ENCODE results near the gene KIF18B.

Gene KIF18B

DNA sequence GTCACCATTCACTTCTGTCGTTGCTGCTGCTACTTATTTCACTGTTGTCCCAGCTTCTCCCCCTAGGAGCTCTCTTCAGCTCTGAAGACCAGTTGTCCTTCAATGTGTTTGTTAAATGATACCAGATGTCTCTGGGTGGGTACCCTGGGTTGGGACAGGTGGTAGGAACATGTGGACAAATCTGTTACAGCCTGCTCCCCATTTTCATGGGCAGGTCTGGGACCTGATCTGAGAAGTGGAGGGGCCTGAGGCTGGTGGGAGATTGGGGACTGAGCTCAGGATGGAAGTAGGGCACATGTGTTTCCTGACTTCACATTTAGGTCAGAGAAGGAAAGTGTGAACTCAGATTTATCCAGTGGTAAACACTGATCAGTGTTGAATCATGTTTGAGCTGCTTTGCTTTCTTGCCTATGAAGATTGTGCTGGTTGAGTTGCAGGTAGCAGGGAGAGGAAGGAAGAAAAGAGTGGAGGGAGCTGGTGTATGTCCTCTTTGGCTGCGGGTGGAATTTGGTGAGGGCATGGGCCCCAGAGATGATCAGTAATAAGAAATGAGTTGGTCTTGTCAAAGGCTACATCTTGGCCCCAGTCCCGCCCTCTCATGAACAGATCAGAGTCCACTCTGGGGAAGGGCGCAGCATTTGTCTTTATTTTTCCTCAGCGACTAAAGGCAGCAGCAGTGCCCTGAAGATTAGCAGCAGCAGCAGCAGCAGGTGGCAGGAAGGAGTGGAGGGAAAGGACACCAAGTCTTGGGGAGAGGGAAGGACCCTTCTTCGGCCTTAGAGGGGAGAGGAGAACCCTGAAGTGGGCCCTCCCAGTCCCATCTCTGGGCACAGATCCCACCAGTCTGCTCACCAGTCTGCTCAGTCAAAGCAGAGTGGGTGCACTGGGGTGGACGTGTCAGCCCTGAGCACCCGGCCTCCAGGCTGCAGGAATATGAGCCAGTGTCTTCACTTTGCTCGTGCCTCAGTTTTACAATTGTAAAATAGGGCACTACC is 42.3 kb downstream of the KIF18B start:
- Histone ChIP-seq H3K36me3 (ENCODE audit: control insufficient read depth in 5 of 5, insufficient read depth in 5 of 5, low read length in 5 of 5) (no peaks in the 10 kb centered on the region), H3K4me3 (ENCODE audit: low read depth in 1 of 5, low read length in 5 of 5) (no peak overlapping the region), H3K9ac (ENCODE audit: low read length in 5 of 5) (no peak overlapping the region), H3K4me1 (ENCODE audit: control insufficient read depth in 5 of 5, insufficient read depth in 5 of 5, low read length in 5 of 5) (peaks cover 7 to 37% (median 21%) of the 10 kb centered on the region in 5 donors), H3K27me3 (ENCODE audit: control insufficient read depth in 5 of 5, insufficient read depth in 4 of 5, low read length in 5 of 5) (no peaks in the 10 kb centered on the region), H3K27ac (ENCODE audit: low read depth, low read length) (no peak overlapping the region), H3K9me3 (ENCODE audit: control insufficient read depth in 5 of 5, low read length in 5 of 5) (no peaks in the 10 kb centered on the region)

DNA sequence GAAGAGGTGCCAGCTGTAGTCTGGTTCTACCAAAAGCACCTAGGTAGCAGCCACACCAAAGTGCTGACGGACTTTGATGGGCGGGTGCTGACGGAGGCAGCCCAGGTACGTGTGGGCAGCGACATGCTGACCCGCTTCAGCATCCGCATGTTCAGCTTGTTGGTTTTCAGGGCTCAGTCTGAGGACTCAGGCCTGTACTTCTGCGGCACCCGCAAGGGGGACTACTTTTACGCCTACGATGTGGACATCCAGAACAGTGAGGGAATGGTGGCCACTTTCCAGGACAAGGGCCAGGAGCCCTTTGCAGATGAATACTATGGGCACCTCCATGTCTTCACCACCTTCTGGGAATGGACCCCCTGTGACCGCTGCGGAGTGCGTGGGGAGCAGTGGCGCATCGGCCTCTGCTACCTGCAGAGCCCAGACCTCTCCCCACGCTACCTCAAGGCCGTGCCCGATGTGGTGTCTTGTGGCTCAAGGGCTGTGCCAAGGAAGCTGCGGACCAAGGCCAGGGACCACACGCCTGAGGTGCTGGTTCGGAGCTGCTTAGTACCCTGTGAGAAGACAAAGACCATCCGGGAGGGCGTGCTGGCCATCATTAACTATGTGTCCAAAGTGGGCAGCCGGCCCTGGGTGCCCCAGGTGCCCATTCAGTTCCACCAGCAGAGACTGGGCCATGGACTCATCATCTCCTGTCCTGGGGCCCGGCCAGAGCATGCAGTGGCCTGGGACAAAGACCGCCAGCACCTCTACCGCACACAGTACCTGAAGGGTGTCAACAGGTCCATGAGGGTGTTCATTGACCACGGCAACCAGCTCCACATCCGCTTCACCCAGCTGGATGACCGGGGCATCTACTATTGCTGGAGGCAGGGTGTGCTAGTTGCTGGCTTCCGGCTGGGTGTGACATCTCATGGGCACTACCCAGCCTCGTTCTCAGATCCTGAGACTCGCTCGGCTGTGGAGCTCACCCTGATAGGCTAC is 43.3 kb downstream of the KIF18B start:
- H3K4me1 ChIP-seq (ENCODE audit: control insufficient read depth in 5 of 5, insufficient read depth in 5 of 5, low read length in 5 of 5), result peaks cover 7 to 43% (median 29%) of the 10 kb centered on the region in 5 donors
- no peak overlapping the region for H3K4me3 ChIP-seq (ENCODE audit: low read depth in 1 of 5, low read length in 5 of 5)

DNA sequence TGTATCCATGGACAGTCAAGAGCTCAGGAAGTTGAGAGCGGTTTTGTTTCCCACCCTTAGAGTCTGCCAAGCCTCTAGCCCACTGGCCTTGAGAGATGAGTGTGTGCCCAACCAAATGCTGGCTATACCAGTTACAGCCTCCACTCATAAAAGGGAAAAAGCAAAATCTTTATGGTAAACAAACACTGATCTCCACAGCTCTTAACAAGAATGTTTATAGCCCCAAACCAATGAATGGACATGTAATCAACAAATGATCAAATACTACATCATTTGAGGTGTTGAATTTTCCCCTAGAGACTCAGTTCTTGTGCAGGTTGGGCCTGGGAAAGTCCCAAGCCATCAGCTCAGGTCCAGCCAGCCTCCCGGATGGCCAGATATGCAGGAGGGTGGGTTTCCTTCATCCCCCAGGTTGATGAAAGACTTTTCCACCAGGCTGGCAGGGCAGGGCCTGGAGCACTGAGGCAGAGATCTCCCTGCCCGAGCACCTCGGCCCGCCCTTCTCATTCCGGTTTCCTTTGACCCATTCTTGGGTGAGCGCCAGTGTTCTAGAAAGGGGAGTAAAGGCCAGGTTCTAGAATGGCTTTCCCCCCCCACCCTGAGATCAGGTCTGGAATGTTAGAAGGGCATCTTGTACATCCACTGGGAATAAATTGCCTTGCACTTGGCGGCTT is 44.4 kb downstream of the KIF18B start:
- Histone ChIP-seq H3K4me3 (ENCODE audit: low read depth in 1 of 5, low read length in 5 of 5) (no peak overlapping the region), H3K9me3 (ENCODE audit: control insufficient read depth in 5 of 5, low read length in 5 of 5) (no peaks in the 10 kb centered on the region), H3K9ac (ENCODE audit: low read length in 5 of 5) (peak overlapping the region in 1 of 5 donors; percentile 3), H3K27me3 (ENCODE audit: control insufficient read depth in 5 of 5, insufficient read depth in 4 of 5, low read length in 5 of 5) (no peaks in the 10 kb centered on the region), H3K27ac (ENCODE audit: low read depth, low read length) (no peak overlapping the region), H3K4me1 (ENCODE audit: control insufficient read depth in 5 of 5, insufficient read depth in 5 of 5, low read length in 5 of 5) (peaks cover 11 to 53% (median 39%) of the 10 kb centered on the region in 5 donors), H3K36me3 (ENCODE audit: control insufficient read depth in 5 of 5, insufficient read depth in 5 of 5, low read length in 5 of 5) (no peaks in the 10 kb centered on the region)

More for the DNA sequence above, 43.3 kb downstream of the KIF18B start:
- Histone ChIP-seq H3K27me3 (ENCODE audit: control insufficient read depth in 5 of 5, insufficient read depth in 4 of 5, low read length in 5 of 5) (no peaks in the 10 kb centered on the region), H3K9me3 (ENCODE audit: control insufficient read depth in 5 of 5, low read length in 5 of 5) (no peaks in the 10 kb centered on the region), H3K27ac (ENCODE audit: low read depth, low read length) (no peak overlapping the region), H3K9ac (ENCODE audit: low read length in 5 of 5) (peak overlapping the region in 1 of 5 donors; percentile 3), H3K36me3 (ENCODE audit: control insufficient read depth in 5 of 5, insufficient read depth in 5 of 5, low read length in 5 of 5) (no peaks in the 10 kb centered on the region)

DNA sequence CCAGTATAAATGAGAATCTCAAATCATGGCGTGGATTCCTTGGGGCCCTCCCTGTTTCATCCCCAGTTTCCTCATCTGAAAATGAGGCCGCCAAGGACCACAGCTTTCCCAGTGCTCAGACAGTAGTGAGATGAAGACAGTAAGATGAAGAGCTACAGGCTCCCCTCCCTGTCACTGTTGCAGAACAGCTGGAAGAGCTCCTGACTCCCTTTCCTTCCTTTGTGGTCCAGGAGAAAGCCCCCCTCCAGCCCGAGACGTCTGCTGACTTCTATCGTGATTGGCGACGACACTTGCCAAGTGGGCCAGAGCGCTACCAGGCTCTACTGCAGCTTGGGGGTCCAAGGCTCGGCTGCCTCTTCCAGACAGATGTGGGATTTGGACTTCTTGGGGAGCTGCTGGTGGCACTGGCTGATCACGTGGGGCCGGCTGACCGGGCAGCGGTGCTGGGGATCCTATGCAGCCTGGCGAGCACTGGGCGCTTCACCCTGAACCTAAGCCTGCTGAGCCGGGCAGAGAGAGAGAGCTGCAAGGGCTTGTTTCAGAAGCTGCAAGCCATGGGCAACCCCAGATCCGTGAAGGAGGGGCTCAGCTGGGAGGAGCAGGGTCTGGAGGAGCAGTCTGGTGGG is 45.3 kb downstream of the KIF18B start:
- Histone ChIP-seq H3K27me3 (ENCODE audit: control insufficient read depth in 5 of 5, insufficient read depth in 4 of 5, low read length in 5 of 5) (no peaks in the 10 kb centered on the region), H3K27ac (ENCODE audit: low read depth, low read length) (no peak overlapping the region), H3K4me1 (ENCODE audit: control insufficient read depth in 5 of 5, insufficient read depth in 5 of 5, low read length in 5 of 5) (peaks cover 11 to 58% (median 39%) of the 10 kb centered on the region in 5 donors), H3K36me3 (ENCODE audit: control insufficient read depth in 5 of 5, insufficient read depth in 5 of 5, low read length in 5 of 5) (no peaks in the 10 kb centered on the region), H3K4me3 (ENCODE audit: low read depth in 1 of 5, low read length in 5 of 5) (no peak overlapping the region), H3K9ac (ENCODE audit: low read length in 5 of 5) (no peak overlapping the region), H3K9me3 (ENCODE audit: control insufficient read depth in 5 of 5, low read length in 5 of 5) (no peaks in the 10 kb centered on the region)

DNA sequence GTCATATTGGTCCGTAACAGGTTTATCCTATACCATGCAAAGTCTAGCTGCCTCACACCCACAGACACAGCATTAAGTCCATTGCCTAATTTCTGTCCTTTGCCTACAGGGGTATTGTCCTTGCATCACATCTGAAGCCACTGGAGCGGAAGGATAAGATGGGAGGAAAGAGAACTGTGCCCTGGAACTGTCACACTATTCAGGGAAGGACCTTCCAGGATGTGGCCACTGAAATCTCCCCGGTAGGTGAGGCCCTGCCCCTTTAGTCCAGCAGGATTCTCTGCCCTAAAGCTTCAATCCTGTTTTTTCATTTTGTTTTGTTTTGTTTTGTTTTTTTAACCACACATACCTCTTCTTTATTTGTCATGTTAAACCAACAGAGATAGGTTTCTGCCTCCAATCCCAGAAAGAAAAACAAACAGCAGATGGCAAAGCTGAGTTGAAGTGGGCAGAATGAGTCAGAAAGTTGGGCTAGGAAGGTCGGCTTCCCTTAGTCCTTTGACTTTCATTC is 46.1 kb downstream of the KIF18B start:
- H3K36me3 ChIP-seq (ENCODE audit: control insufficient read depth in 5 of 5, insufficient read depth in 5 of 5, low read length in 5 of 5), result no peaks in the 10 kb centered on the region
- H3K9ac ChIP-seq (ENCODE audit: low read length in 5 of 5), result no peak overlapping the region
- peaks cover 11 to 56% (median 39%) of the 10 kb centered on the region in 5 donors for H3K4me1 ChIP-seq (ENCODE audit: control insufficient read depth in 5 of 5, insufficient read depth in 5 of 5, low read length in 5 of 5)
- no peaks in the 10 kb centered on the region for H3K9me3 ChIP-seq (ENCODE audit: control insufficient read depth in 5 of 5, low read length in 5 of 5)
- no peak overlapping the region for H3K4me3 ChIP-seq (ENCODE audit: low read depth in 1 of 5, low read length in 5 of 5)
- H3K27ac ChIP-seq (ENCODE audit: low read depth, low read length), result peak overlapping the region; percentile 20
- no peaks in the 10 kb centered on the region for H3K27me3 ChIP-seq (ENCODE audit: control insufficient read depth in 5 of 5, insufficient read depth in 4 of 5, low read length in 5 of 5)

DNA sequence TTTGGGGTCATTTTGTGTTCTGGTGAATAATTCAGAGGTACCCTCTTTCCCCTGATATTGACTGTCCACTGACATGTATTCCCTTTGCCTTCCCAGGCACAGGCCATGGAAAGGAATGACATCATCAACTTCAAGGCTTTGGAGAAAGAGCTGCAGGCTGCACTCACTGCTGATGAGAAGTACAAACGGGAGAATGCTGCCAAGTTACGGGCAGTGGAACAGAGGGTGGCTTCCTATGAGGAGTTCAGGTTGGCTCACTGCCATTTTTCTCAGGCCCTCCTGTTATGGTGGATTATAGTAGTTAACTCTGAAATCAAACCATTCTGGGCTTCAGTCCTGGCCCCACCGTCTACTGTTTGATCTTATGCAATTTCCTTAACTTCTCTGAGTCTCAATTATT is 46.7 kb downstream of the KIF18B start:
- H3K9ac ChIP-seq (ENCODE audit: low read length in 5 of 5), result no peak overlapping the region
- peaks cover 0 to 3% (median 1%) of the 10 kb centered on the region in 5 donors for H3K36me3 ChIP-seq (ENCODE audit: control insufficient read depth in 5 of 5, insufficient read depth in 5 of 5, low read length in 5 of 5)
- no peaks in the 10 kb centered on the region for H3K27me3 ChIP-seq (ENCODE audit: control insufficient read depth in 5 of 5, insufficient read depth in 4 of 5, low read length in 5 of 5)
- H3K4me1 ChIP-seq (ENCODE audit: control insufficient read depth in 5 of 5, insufficient read depth in 5 of 5, low read length in 5 of 5), result peaks cover 11 to 56% (median 39%) of the 10 kb centered on the region in 5 donors
- peak overlapping the region; percentile 20 for H3K27ac ChIP-seq (ENCODE audit: low read depth, low read length)
- no peak overlapping the region for H3K4me3 ChIP-seq (ENCODE audit: low read depth in 1 of 5, low read length in 5 of 5)
- no peaks in the 10 kb centered on the region for H3K9me3 ChIP-seq (ENCODE audit: control insufficient read depth in 5 of 5, low read length in 5 of 5)

DNA sequence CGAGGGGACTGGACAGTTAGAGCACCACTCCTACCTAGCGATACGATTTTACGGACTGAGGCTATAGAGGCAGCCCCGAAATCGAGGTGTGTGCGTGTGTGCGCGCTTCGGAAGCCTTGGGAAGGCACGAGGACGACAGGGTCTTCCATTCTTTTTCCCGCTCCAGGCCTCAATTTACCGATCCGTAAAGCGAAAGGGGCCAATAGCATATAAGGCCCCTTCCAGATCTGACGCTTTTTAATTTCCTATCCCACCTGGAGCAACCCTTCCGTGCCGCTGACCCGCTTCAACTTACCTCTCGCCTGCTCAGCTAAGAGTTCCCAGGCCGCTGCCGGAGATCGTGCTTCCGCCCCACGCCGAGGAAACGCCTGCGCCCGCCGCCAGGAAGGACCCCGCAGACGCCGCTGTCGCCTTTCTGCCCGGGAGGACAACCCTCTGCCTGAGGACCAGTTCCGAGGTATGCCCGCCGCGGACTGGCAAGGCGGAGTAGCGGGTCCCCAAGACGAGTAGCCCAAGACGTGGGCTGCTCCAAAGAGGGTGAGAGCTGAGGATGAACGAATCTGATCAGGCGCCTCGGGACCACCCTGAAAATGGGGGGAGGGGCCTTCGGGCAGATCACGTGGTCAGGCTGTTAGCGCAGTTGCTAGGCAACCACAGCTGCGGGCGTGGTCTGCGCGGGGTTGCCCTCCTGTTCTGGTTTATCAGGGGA is 48.3 kb downstream of the KIF18B start, which contains the start of gene EFTUD2:
Gene EFTUD2, minus strand, starts transcription at position 372 of the 709 bp plus-strand sequence. CDS start 4,924 bp downstream, outside the sequence.
- Histone ChIP-seq H3K36me3 (ENCODE audit: control insufficient read depth in 5 of 5, insufficient read depth in 5 of 5, low read length in 5 of 5) (peaks cover 2 to 10% (median 7%) of the 10 kb centered on the region in 5 donors), H3K4me3 (ENCODE audit: low read depth in 1 of 5, low read length in 5 of 5) (peak within 1 kb of the TSS; percentile 84 to 99 (median 87)), H3K9ac (ENCODE audit: low read length in 5 of 5) (peak within 1 kb of the TSS; percentile 83 to 98 (median 94)), H3K9me3 (ENCODE audit: control insufficient read depth in 5 of 5, low read length in 5 of 5) (no peaks in the 10 kb centered on the region), H3K27me3 (ENCODE audit: control insufficient read depth in 5 of 5, insufficient read depth in 4 of 5, low read length in 5 of 5) (no peaks in the 10 kb centered on the region), H3K27ac (ENCODE audit: low read depth, low read length) (peak within 1 kb of the TSS; percentile 92), H3K4me1 (ENCODE audit: control insufficient read depth in 5 of 5, insufficient read depth in 5 of 5, low read length in 5 of 5) (peaks cover 11 to 56% (median 39%) of the 10 kb centered on the region in 5 donors)

DNA sequence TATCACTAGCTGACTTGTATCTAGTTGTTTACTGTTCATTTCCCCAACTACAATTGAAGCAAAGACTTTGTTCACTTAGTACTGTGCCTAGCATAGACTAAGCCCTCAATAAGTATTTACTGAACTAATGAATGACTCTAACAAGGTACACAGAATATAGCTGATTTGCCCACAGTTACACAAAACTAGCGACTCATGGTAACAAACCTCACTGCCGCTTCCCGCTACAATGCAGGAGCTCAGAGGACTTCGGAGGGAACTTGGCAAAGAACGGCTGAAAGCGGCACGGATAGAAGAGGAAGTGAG is 48.9 kb downstream of the KIF18B start:
- no peaks in the 10 kb centered on the region for H3K9me3 ChIP-seq (ENCODE audit: control insufficient read depth in 5 of 5, low read length in 5 of 5)
- peaks cover 10 to 51% (median 34%) of the 10 kb centered on the region in 5 donors for H3K4me1 ChIP-seq (ENCODE audit: control insufficient read depth in 5 of 5, insufficient read depth in 5 of 5, low read length in 5 of 5)
- H3K9ac ChIP-seq (ENCODE audit: low read length in 5 of 5), result peak overlapping the region; percentile 83 to 98 (median 94)
- H3K36me3 ChIP-seq (ENCODE audit: control insufficient read depth in 5 of 5, insufficient read depth in 5 of 5, low read length in 5 of 5), result peaks cover 5 to 14% (median 12%) of the 10 kb centered on the region in 5 donors
- no peaks in the 10 kb centered on the region for H3K27me3 ChIP-seq (ENCODE audit: control insufficient read depth in 5 of 5, insufficient read depth in 4 of 5, low read length in 5 of 5)
- H3K4me3 ChIP-seq (ENCODE audit: low read depth in 1 of 5, low read length in 5 of 5), result peak overlapping the region; percentile 84 to 99 (median 87)
- peak overlapping the region; percentile 92 for H3K27ac ChIP-seq (ENCODE audit: low read depth, low read length)

All from subcutaneous abdominal adipose tissue (tissue), 5 donors.